Loucy (cell line): ENCODE measurements around the gene ARFGEF3.

Source experiments
- CTCF ChIP-seq: fragments of 200-600 bp; sonication (generic); conservative IDR thresholded peaks from 2 replicates; pipeline ENCODE4 v1.5.1; 2014; ENCODE audit warnings: mild to moderate bottlenecking, antibody characterized with exemption, low read length
- EZH2phosphoT487 ChIP-seq: fragments of 200-600 bp; IDR thresholded peaks from 2 replicates; pipeline ENCODE4 v1.6.1; 2018; ENCODE audit warnings: antibody characterized with exemption, mild to moderate bottlenecking, moderate library complexity, borderline replicate concordance

GRCh38 chr6:138346302-138347195, 184.8 kb downstream of the ARFGEF3 start:
- TF ChIP-seq CTCF (no peak), EZH2phosphoT487 (no peak)
